GM18508 (cell line): ENCODE measurements around the gene MFRP.

Source experiments
- ATAC-seq: cut with Tn5 transposase; IDR thresholded peaks from one replicate; pipeline ENCODE4 v1.9.1; 2021; ENCODE audit warnings: moderate number of reproducible peaks; ENCODE audit not compliant: insufficient read depth, unreplicated experiment

Gene MFRP

GRCh38 chr11:119359365-119360214 lies 13.1 kb upstream of the MFRP start:
- ATAC-seq, result no peak

- ATAC-seq, result no peak
Observed at GRCh38 chr11:119357074-119357473, 10.6 kb upstream of the MFRP start.

DNA sequence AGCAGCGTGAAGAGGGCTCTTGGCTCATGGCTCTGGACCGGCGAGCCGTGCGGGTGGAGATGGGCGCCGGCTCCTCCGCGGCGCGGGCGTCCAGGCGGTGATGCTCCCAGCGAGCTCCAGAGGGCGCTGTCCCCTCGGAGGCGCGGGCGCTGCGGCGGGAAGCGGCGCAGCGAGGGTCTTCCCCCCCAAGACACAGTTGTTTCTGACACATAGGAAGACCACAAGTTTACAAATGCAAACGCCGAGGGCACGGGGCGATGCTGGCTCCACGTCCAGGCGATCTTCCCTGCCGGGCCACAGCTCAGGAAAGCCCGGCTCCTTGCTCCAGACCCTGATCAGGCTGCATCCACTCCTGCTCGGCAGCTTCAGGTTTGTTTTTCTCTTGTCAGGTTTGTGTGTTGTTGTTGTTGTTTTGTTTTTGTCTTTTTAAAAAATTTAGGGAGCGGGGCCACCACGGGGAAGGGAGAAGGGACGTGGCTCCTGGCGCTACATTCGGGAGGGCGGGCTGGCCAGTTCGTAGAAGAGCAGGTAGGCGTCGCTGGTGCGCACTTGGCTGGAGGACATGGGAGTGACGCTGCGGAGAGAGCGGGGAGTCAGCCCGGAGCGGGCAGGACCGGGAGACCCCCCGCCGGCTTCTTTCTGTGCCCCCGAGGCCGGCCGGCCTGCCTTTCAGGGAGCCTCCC lies 10.0 kb upstream of the MFRP start:
- no peak for ATAC-seq

GRCh38 chr11:119355091-119355843 lies 8.8 kb upstream of the MFRP start:
- no peak for ATAC-seq

GRCh38 chr11:119352857-119353260 lies 6.4 kb upstream of the MFRP start:
- ATAC-seq, result no peak

GRCh38 chr11:119351232-119351631 lies 4.7 kb upstream of the MFRP start:
- no peak for ATAC-seq

DNA sequence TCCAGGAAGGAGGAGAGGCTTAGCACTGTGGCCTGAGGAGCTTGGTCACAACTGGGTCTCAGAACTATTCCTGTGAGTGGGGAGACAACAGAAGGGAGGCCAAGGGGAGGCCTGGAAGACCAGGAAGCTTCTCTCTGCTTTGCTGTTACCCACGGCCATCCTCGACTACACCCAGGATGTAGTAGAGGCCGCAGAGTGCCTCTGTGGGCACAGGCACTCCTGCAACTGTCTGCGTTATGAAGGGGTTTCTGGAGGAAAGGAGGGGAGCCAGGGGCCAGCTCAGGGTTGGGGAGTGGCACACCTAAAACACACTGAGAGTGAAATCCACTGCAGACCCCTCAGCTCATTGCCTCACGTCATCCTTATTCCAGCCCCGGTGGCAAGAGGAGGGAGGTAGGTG lies 3.8 kb upstream of the MFRP start:
- ATAC-seq, result no peak

DNA sequence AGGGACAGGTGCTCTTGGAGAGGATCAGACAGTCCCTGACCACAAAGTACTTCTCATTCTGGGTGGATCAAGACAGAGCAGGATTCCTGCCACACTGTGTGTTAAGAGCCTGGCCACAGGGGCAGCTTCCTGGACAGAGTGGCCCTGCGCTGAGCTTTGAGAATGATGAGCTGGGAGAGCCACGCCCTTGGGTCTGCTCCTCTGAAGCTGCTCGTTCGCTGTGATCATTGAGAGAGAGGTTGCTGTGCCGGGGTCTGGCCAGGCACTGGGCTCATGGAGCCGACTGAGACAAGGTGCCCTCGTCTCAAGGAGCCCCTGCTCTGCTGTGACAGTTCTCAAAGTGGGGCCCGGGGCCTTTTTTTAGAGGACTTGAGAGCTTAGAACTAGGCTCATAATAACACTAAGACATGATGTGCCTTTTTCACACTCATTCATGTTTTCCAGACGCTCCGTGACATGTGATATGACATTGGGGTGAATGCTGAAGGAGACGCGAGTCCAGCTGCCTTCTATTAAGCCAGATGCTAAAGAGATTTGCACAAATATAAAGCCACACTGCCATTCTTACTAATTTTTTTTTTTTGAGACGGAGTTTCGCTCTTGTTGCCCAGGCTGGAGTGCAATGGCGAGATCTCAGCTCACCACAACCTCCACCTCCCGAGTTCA lies 1.6 kb upstream of the MFRP start:
- no peak for ATAC-seq

DNA sequence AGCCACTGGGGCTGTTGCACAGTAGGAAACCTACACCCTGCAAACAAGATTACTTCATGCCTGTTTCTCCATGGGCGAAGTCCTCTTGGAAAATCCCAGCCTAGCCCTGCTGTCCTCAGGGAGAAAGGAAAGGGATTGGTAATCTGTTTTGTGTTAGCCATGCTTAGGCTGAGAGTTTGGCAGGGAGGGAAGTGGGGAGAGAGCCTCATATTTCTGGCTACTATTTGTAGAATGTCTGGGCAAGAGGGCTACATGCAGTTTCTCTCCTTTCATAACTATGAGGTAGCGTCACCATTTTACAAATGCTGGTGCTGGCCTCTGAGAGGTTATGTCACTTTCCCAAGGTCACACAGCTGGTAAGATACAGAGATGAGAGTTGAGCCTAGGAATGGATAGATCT lies 737 bp upstream of the MFRP start:
- no peak for ATAC-seq

DNA sequence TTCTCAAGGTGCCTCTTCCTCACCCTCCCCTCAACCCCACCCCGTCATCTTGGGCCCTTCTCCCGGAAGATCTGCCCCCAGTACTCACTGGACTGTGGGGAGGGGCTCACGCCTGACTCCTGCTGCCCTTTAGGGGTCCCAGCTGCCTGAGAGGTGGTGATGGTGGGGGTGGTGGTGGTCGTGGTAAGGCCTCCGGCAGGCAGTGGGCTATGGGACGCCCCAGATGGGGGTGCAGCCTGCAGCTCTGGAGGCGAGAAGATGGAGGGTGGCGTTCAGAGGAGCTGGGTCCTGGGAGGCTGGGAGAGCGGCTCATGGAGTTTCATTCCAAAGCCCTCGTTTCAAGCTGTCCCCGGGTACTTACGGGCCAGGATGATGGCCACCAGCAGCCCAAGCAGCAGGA lies 820 bp downstream of the MFRP start:
- no peak for ATAC-seq

- ATAC-seq, result no peak
Observed at GRCh38 chr11:119344291-119345010, 2.1 kb downstream of the MFRP start.

DNA sequence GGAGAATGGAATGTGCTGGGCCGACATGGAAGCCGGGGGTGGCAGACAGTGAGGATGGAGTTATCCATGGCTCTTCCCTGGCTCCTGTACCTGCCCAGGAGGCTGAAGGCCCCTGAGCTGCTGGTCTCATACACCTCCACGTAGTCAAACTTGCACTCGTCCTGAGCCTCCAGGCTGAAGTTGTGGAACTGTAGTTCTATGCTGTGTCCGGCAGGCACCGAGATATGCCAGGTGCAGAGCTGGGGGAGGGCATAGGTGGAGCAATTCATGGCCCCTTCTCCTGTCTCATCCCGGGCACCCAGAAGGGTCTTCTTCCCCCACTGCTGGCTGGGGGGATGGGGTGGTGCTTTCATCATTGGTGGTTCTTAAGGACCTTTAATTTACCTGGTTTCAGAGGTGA lies 2.8 kb downstream of the MFRP start:
- no peak for ATAC-seq

DNA sequence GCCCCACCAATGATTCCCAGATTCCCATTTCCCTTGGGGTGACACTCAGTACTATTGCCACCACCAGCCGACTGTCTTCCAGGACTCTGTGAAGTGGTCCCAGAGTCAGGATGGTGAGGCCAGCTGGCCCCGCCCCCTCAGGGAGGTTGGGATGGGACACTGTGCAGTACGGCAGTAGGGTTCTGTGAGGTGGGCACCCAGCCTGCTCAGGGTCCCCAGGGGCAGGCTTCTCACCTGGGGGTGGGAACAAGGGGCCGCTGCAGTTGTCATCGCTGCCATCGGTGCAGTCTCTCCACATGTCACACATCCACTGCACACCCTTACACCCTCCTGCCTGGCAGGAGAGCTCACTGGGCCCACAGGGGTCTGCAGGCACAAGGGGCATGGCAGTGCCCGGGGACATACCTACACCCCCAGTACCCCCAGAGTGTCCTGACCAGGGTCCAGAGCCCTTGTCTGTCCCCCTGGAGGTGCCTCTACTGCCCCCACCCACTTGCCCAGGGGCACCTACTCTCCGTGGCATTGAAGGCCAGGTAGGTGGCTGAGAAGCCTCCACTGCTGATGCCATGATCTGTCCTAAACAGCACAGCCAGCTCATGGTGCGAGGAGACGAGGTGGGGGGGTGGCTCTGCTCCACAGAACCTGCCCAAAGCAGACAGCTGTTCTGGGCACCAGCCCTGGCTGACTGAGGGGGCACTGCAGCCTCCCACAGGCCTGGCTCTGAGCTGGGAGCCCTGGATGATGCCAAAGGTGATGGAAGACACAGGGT lies 4.0 kb downstream of the MFRP start:
- ATAC-seq, result no peak

GRCh38 chr11:119342023-119342300 lies 4.5 kb downstream of the MFRP start:
- ATAC-seq, result no peak

DNA sequence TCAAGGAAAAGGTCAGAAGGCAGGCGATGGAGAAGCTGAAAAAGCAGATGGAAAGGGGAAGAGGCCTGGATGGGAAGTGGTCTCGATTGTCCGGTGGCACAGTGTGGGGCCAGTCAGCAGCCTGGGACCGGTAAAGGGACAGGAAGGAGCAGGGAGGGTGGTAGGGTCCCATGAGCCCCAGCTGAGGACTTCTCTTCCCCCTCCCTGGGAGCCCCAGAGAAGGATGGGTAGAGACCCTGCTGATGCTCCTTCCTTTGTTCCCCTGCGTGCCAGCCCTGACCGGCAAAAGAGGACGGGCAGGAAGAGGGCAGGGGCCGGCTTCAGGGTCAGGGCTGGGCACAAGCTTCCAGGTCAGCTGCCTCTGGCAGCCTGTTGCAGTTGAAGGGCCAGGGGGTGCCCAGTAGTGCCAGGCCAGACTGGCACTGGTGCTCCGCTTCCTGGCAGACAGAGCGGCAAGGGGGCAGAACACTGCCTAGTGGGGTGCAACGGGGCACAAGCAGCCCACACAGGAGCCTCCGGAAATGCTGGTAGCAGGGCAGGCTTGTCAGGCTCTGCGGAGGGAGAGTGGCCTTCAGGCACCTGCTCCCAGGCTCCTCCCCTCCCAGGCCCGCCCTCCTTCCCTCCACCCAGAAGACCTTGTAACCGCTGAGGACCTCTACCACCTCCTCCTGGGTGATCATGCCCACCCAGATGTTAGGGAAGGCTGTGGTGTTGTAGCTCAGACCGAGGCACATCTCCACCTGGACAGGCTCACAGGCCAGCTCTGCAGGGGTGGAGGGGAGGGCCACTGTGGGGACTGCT lies 5.1 kb downstream of the MFRP start:
- ATAC-seq, result no peak

GRCh38 chr11:119340335-119341221 lies 5.9 kb downstream of the MFRP start, which contains the start of gene C1QTNF5:
Gene C1QTNF5 (minus strand): TSS chr11:119340883. CDS start chr11:119340397, 486 bp downstream.
- no peak for ATAC-seq

- ATAC-seq, result no peak
Observed at GRCh38 chr11:119339589-119340334, 6.7 kb downstream of the MFRP start.
